ENCODE data around the gene DOCK4.

The DOCK4 gene

DNA sequence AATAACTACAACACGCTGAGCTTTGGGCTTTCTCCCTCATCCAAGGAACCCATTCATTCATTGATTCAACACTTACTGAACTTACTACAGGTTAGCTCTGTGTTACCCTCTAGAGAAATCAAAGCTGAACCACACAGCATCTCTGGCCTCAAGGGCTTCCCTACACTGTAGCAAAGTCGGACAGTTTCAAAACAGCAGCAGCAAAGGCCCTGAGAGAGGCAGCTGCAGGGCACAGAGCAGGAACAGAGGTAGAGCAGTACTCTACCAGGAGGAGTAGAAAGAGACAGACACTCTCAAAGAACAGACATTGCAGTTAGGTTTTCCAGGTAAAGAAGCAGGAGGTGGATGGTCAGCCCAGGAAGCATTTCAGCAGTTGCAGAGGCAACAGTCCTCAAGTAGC is 16.1 kb downstream of the DOCK4 start:
- DNase-seq (ENCODE audit: low read depth in 1 of 2, low spot score in 1 of 2), result no peak

- DNase-seq (ENCODE audit: low read depth in 1 of 2, low spot score in 1 of 2), result no peak
These were observed 16.5 kb downstream of the DOCK4 start for GRCh38 chr7:112189691-112190090.

- DNase-seq (ENCODE audit: low read depth in 1 of 2, low spot score in 1 of 2), result no peak
These were observed 17.9 kb downstream of the DOCK4 start for GRCh38 chr7:112188257-112188656.

GRCh38 chr7:112186300-112186699 is 19.9 kb downstream of the DOCK4 start:
- no peak for DNase-seq (ENCODE audit: low read depth in 1 of 2, low spot score in 1 of 2)

GRCh38 chr7:112185005-112185834 is 21.0 kb downstream of the DOCK4 start:
- DNase-seq (ENCODE audit: low read depth in 1 of 2, low spot score in 1 of 2), result no peak

- DNase-seq (ENCODE audit: low read depth in 1 of 2, low spot score in 1 of 2), result no peak
These were observed 21.7 kb downstream of the DOCK4 start for GRCh38 chr7:112184455-112184854.

DNA sequence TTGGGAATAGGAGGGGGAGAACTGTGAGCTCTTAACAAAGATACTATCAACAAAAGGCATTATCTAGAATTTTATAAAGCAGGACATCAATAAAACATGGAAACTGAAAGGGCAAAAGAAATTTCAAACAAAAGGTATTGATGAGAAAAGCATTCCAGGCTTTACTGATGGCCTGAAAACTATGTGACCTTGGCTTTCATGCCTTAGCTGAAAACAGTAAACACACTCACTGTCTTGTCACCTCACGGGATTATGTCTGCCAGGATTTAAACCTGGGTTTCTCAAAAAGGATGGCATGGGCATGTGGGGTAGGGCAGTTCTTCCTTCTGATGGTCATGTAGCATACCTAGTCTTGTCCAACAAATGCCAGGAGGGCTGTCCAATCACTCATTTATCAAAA is 22.9 kb downstream of the DOCK4 start:
- no peak for DNase-seq (ENCODE audit: low read depth in 1 of 2, low spot score in 1 of 2)

DNA sequence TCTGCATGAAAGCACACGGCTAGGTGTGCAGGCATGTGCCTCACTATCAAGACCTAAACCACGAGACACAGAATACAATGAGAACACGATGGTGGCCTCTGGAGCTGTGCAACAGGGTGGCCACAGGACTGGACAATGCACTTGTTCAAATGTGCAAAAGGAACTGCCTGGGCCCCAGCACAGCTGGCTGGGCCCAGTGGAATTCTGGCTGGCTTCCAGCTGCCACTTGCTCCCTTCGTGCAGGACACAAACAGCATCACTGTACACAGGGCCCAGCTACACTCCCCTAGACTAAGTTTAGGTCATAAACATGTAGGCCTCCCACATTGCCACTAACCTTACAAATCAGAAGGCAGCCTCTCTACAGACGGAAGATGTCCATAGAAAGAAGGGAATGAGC is 23.4 kb downstream of the DOCK4 start:
- no peak for DNase-seq (ENCODE audit: low read depth in 1 of 2, low spot score in 1 of 2)

DNA sequence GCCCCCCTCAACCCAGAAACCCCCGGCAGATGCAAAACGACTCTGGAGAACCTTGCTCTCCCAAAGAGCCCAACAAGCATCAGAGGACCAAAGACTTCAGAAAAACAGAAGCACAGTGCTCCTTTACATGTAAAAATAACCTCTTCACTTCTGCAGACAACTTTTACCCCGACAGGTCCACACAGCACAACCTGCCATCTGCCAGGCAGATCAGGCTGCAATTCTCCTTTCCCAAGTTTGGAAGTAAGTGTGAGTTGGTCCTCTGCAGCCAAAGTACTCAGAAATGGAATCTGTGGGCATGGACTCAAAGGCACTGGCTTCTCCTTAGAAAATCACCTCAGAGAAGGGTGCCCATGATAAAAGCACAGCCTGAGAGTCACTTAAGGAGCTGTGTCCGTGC is 26.0 kb downstream of the DOCK4 start:
- DNase-seq (ENCODE audit: low read depth in 1 of 2, low spot score in 1 of 2), result no peak

- DNase-seq (ENCODE audit: low read depth in 1 of 2, low spot score in 1 of 2), result no peak
These were observed 29.3 kb downstream of the DOCK4 start for GRCh38 chr7:112176693-112177415.

DNA sequence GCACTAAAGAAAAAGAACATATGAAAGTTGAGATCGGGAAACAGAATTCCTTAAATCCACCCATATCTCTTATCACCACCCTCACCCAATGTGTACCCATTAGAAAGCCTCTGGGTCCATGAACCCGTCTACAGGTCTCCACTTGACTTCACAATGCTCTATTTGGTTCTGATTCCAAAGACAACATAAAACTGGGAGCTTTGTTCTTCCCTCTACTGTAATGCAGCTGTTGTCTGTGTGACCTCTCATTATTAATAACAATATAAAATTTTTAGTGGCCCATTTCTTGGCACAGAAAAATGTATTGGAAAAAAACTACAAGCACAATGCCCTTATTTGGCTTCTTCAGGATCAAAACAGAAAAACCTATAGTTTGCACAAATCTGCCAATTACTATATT is 30.0 kb downstream of the DOCK4 start:
- no peak for DNase-seq (ENCODE audit: low read depth in 1 of 2, low spot score in 1 of 2)

- DNase-seq (ENCODE audit: low read depth in 1 of 2, low spot score in 1 of 2), result no peak
These were observed 32.0 kb downstream of the DOCK4 start for GRCh38 chr7:112174192-112174591.

- DNase-seq (ENCODE audit: low read depth in 1 of 2, low spot score in 1 of 2), result no peak
These were observed 32.7 kb downstream of the DOCK4 start for GRCh38 chr7:112173568-112173905.

GRCh38 chr7:112172870-112173567 is 33.2 kb downstream of the DOCK4 start:
- DNase-seq (ENCODE audit: low read depth in 1 of 2, low spot score in 1 of 2), result no peak

- DNase-seq (ENCODE audit: low read depth in 1 of 2, low spot score in 1 of 2), result no peak
These were observed 34.5 kb downstream of the DOCK4 start for GRCh38 chr7:112171673-112172072.

GRCh38 chr7:112168915-112169314 is 37.3 kb downstream of the DOCK4 start:
- DNase-seq (ENCODE audit: low read depth in 1 of 2, low spot score in 1 of 2), result no peak

DNA sequence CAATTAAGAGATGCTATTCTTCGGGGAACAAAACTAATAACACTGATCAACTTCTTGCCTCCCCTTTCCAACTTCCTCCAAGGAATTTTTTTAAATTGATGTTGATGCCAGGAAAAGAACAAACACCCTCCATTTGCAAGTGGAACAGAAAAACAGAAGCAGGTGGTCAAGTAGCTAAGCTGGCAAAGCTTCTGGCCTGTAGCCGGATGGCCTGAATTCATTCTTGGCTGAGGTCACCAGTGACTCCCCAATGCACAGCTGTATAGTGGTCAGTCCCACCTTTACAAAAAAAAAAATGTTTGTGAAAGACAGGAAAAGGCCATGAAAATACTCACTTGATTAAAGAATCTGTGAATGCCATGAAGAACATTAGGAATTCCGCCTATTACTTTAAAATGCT is 39.1 kb downstream of the DOCK4 start:
- no peak for DNase-seq (ENCODE audit: low read depth in 1 of 2, low spot score in 1 of 2)

DNA sequence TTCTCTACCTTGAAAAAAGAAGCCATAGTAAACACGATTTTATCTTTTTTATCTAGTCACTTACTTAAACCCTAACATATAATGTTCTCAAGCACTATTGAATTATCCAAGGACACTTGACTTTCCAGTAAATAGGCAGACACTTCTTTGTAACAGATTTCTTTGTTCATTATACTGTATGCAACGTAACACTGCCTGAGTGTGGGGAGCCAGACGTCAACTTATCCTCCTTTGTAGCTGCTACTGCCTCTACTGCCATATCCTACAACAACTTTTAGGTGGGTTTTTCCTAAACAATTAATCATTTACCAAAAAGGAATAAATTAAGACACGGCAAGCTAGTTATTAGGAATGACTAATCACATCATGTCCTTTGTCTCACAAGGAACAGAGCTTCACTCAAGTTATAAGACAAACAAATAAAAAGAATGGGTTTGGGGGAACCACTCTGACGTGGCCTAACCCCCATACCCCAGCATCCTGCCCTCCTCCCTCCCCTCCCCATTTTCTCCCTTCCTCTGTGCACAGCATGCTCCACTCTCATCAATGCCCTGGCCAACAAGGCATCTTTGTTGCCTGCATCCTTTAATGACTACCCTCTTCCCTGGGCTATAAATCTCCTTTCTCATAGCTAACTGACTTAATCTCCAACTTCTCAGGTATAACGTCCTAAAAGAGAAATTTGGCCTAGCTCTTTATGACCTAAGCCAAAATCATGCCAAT is 43.3 kb downstream of the DOCK4 start:
- DNase-seq (ENCODE audit: low read depth in 1 of 2, low spot score in 1 of 2), result no peak

- DNase-seq (ENCODE audit: low read depth in 1 of 2, low spot score in 1 of 2), result no peak
These were observed 43.9 kb downstream of the DOCK4 start for GRCh38 chr7:112162142-112162766.

- DNase-seq (ENCODE audit: low read depth in 1 of 2, low spot score in 1 of 2), result no peak
These were observed 44.7 kb downstream of the DOCK4 start for GRCh38 chr7:112161253-112162141.

Measured in activated T-helper 1 cell treated with anti-CD3 and anti-CD28 coated beads, Interleukin-2, amount 50 U/mL, for 16 hours (primary cell).